ENCODE measurements around the gene MYB.

MYB gene

GRCh38 chr6:135176464-135176863, 4.6 kb upstream of the MYB start:
- in situ Hi-C loops (cut with HindIII; ENCODE audit: low pct_ligation_motif_present, low sequenced_read_pairs), result no loop called here
- Histone ChIP-seq H3K27ac (no peak overlapping the region), H3K27me3 (replicated peaks) (no peaks in the 10 kb centered on the region), H3K4me3 (ENCODE audit: low read depth, low read length) (no peak overlapping the region), H3K36me3 (replicated peaks) (no peaks in the 10 kb centered on the region)
- no peak for TF ChIP-seq CTCF (IDR thresholded peaks at IDR 0.05; ENCODE audit: low read depth, low read length, missing control alignments)
- DNase-seq, result no peak

GRCh38 chr6:135179372-135179771, 1.7 kb upstream of the MYB start:
- TF ChIP-seq CTCF (IDR thresholded peaks at IDR 0.05; ENCODE audit: low read depth, low read length, missing control alignments), result no peak
- DNase-seq, result no peak
- no peak overlapping the region for H3K27ac ChIP-seq
- in situ Hi-C loops (cut with HindIII; ENCODE audit: low pct_ligation_motif_present, low sequenced_read_pairs), result no loop called here
- no peaks in the 10 kb centered on the region for H3K27me3 ChIP-seq (replicated peaks)
- no peaks in the 10 kb centered on the region for H3K36me3 ChIP-seq (replicated peaks)
- no peak overlapping the region for H3K4me3 ChIP-seq (ENCODE audit: low read depth, low read length)

GRCh38 chr6:135179920-135180541, 1.1 kb upstream of the MYB start:
- peak overlapping the region; percentile 61 for H3K4me3 ChIP-seq (ENCODE audit: low read depth, low read length)
- in situ Hi-C loops (cut with HindIII; ENCODE audit: low pct_ligation_motif_present, low sequenced_read_pairs), result no loop called here
- no peaks in the 10 kb centered on the region for H3K27me3 ChIP-seq (replicated peaks)
- DNase-seq, result no peak
- no peak for TF ChIP-seq CTCF (IDR thresholded peaks at IDR 0.05; ENCODE audit: low read depth, low read length, missing control alignments)
- no peak overlapping the region for H3K27ac ChIP-seq
- no peaks in the 10 kb centered on the region for H3K36me3 ChIP-seq (replicated peaks)

- Histone ChIP-seq H3K27me3 (replicated peaks) (no peaks in the 10 kb centered on the region), H3K36me3 (replicated peaks) (no peaks in the 10 kb centered on the region), H3K27ac (no peak overlapping the region), H3K4me3 (ENCODE audit: low read depth, low read length) (peak overlapping the region; percentile 61)
- DNase-seq, result no peak
- TF ChIP-seq CTCF (IDR thresholded peaks at IDR 0.05; ENCODE audit: low read depth, low read length, missing control alignments), result no peak
- in situ Hi-C loops (cut with HindIII; ENCODE audit: low pct_ligation_motif_present, low sequenced_read_pairs), result no loop called here
Measured at GRCh38 chr6:135181333-135182070, 394 bp downstream of the MYB start.

- Histone ChIP-seq H3K4me3 (ENCODE audit: low read depth, low read length) (peak overlapping the region; percentile 61), H3K27me3 (replicated peaks) (no peaks in the 10 kb centered on the region), H3K27ac (no peak overlapping the region), H3K36me3 (replicated peaks) (no peaks in the 10 kb centered on the region)
- no peak for DNase-seq
- in situ Hi-C loops (cut with HindIII; ENCODE audit: low pct_ligation_motif_present, low sequenced_read_pairs), result no loop called here
- TF ChIP-seq CTCF (IDR thresholded peaks at IDR 0.05; ENCODE audit: low read depth, low read length, missing control alignments), result no peak
Measured at GRCh38 chr6:135182071-135183001, 1.2 kb downstream of the MYB start.
